HepG2 (cell line): ENCODE measurements around the gene SLX9.

Experiments used
- ADNP ChIP-seq: sonication (generic); formaldehyde crosslinking; IDR thresholded peaks from 2 replicates; pipeline ENCODE4 v1.4.0; 2020; ENCODE audit warnings: missing genetic modification reagents
- EP300 ChIP-seq, 3 experiments: sonication (generic) in 1 of 3; formaldehyde crosslinking in 1 of 3; IDR thresholded peaks; 2 replicates each; pipeline versions ENCODE4 v1.5.1 to v1.6.1; 2011 to 2020; ENCODE audit warnings: low read depth in 2 of 3, low read length in 2 of 3, borderline replicate concordance in 1 of 3, improper control_type of control experiment in 1 of 3, mild to moderate bottlenecking in 1 of 3, missing genetic modification reagents in 1 of 3, moderate library complexity in 1 of 3
- MEIS2 ChIP-seq: sonication (generic); formaldehyde crosslinking; IDR thresholded peaks from 2 replicates; pipeline ENCODE4 v1.9.0; 2021; ENCODE audit warnings: mild to moderate bottlenecking, missing genetic modification reagents
- NFE2L1 ChIP-seq: sonication (generic); formaldehyde crosslinking; IDR thresholded peaks from 2 replicates; pipeline ENCODE4 v1.4.0; 2020; ENCODE audit warnings: missing genetic modification reagents, mild to moderate bottlenecking, borderline replicate concordance
- SIN3B ChIP-seq: fragments of 150-350 bp; IDR thresholded peaks from 2 replicates; pipeline ENCODE4 v1.6.1; 2014; ENCODE audit warnings: low read length
- ZNF879 ChIP-seq: sonication (generic); formaldehyde crosslinking; IDR thresholded peaks from 2 replicates; pipeline ENCODE4 v1.8.1; 2023; ENCODE audit warnings: missing genetic modification reagents
- TF ChIP-seq, protein P1 (sequence below): sonication (generic); formaldehyde crosslinking; IDR thresholded peaks from 2 replicates; pipeline ENCODE4 v1.4.0; 2020; ENCODE audit warnings: missing genetic modification reagents
- TF ChIP-seq, protein P2 (sequence below): sonication (generic); formaldehyde crosslinking; IDR thresholded peaks from 2 replicates; pipeline ENCODE4 v1.5.1; 2020; ENCODE audit warnings: mild to moderate bottlenecking, missing genetic modification reagents, moderate library complexity

DNA sequence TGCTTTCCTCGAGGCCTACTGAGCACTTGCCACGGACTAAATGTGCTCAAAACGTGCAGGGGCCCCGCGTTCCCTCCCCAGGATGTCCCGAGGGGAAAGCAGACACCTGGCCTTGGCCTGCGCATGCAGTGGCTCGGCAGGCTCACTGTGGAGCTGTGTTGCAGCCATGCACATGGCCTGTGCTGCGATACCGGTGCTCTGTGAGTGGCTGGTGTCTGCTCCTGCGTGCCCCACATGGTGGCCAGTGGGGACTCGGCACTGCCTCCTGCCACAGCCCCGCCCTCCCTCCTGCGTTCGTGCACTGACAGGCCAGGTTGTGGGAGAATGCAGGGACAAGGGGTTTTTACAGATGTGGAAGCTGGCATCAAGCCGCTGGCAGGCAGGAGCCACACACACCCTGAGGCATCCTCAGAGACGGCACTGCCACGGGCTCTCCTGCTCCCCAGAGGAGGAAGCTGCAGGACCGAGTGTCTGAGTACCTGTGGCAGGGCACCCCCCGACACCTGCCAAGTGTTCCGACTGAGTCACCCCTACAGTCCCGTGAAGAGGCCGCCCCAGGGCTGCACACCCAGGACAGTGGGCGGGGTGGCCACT, 49.4 kb upstream of the SLX9 start:
- TF ChIP-seq, protein P1, sequence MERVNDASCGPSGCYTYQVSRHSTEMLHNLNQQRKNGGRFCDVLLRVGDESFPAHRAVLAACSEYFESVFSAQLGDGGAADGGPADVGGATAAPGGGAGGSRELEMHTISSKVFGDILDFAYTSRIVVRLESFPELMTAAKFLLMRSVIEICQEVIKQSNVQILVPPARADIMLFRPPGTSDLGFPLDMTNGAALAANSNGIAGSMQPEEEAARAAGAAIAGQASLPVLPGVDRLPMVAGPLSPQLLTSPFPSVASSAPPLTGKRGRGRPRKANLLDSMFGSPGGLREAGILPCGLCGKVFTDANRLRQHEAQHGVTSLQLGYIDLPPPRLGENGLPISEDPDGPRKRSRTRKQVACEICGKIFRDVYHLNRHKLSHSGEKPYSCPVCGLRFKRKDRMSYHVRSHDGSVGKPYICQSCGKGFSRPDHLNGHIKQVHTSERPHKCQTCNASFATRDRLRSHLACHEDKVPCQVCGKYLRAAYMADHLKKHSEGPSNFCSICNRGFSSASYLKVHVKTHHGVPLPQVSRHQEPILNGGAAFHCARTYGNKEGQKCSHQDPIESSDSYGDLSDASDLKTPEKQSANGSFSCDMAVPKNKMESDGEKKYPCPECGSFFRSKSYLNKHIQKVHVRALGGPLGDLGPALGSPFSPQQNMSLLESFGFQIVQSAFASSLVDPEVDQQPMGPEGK = no peak
- TF ChIP-seq EP300 (IDR thresholded peaks at IDR 0.05; ENCODE audit: low read depth in 2 of 2, low read length in 2 of 2) = no peak
- no peak for TF ChIP-seq EP300 (CRISPR knock-in tag; IDR thresholded peaks at IDR 0.05; ENCODE audit: borderline replicate concordance)
- TF ChIP-seq SIN3B = no peak
- TF ChIP-seq ZNF879 (CRISPR knock-in tag) = no peak
- no peak for TF ChIP-seq ADNP
- TF ChIP-seq MEIS2 = no peak
- peak; percentile 17; the same call in 1 of the 2 replicates for TF ChIP-seq NFE2L1 (CRISPR knock-in tag)
- TF ChIP-seq, protein P2, sequence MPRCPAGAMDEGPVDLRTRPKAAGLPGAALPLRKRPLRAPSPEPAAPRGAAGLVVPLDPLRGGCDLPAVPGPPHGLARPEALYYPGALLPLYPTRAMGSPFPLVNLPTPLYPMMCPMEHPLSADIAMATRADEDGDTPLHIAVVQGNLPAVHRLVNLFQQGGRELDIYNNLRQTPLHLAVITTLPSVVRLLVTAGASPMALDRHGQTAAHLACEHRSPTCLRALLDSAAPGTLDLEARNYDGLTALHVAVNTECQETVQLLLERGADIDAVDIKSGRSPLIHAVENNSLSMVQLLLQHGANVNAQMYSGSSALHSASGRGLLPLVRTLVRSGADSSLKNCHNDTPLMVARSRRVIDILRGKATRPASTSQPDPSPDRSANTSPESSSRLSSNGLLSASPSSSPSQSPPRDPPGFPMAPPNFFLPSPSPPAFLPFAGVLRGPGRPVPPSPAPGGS (CRISPR knock-in tag) = no peak
